Tibial artery (tissue), 4 donors: Measurements from ENCODE around the gene LRRTM4.
"Not testable (repeated sequence)": the region's sequence is repeated elsewhere in the genome, so short reads cannot be mapped to it uniquely, and the experiment has no call there.

Source experiments
- DNase-seq, 2 donors: peaks; one replicate each; pipeline ENCODE4 v3.0.0-alpha.2; 2019
- H3K27ac ChIP-seq, 2 donors: fragments of 200-600 bp; sonication (generic) in 1 of 2; 1 replicate in 1 of 2; 2 replicates in 1 of 2; pipeline ENCODE4 v1.5.1; 2018 to 2019; ENCODE audit warnings: mild to moderate bottlenecking in 1 of 2
- H3K27me3 ChIP-seq, 2 donors: fragments of 200-600 bp; sonication (generic) in 1 of 2; one replicate each; pipeline versions ENCODE4 v1.5.1 to v1.6.0; 2016 to 2019
- H3K36me3 ChIP-seq, 3 donors: fragments of 200-600 bp; sonication (generic) in 2 of 3; one replicate each; pipeline ENCODE4 v1.5.1; 2016 to 2019; ENCODE audit warnings: mild to moderate bottlenecking in 2 of 3
- H3K4me1 ChIP-seq, 4 donors: fragments of 200-600 bp; sonication (generic) in 2 of 4; 1 replicate in 3 of 4; 2 replicates in 1 of 4; pipeline ENCODE4 v1.5.1; 2016 to 2019
- H3K4me3 ChIP-seq, 2 donors: fragments of 200-600 bp; sonication (generic) in 1 of 2; 1 replicate in 1 of 2; 2 replicates in 1 of 2; pipeline ENCODE4 v1.5.1; 2018 to 2019; ENCODE audit warnings: mild to moderate bottlenecking in 2 of 2
- H3K9me3 ChIP-seq, 3 donors: fragments of 200-600 bp; sonication (generic) in 1 of 3; one replicate each; pipeline ENCODE4 v1.5.1; 2016 to 2019
- intact Hi-C: fragments of 100-400 bp; cut with DNase I; formaldehyde crosslinking; loops from one replicate; pipeline ENCODE4 v1.15.0; 2023; ENCODE audit warnings: low total_unique reads
- TF ChIP-seq, protein P1 (sequence below), 2 experiments: fragments of 200-600 bp in 1 of 2; fragments of 450-650 bp in 1 of 2; IDR thresholded peaks; one replicate each; pipeline ENCODE4 v1.5.1; 2017 to 2019; ENCODE audit warnings: antibody characterized with exemption in 2 of 2, mild to moderate bottlenecking in 1 of 2, moderate library complexity in 1 of 2

Gene LRRTM4

GRCh38 chr2:77095096-77095495, 427.1 kb downstream of the LRRTM4 start:
- intact Hi-C loops, result no loop called here
- Histone ChIP-seq H3K27me3 (peaks cover 0 to 3% of the 10 kb centered on the region in 2 donors), H3K9me3 (no peaks in the 10 kb centered on the region), H3K27ac (no peak overlapping the region), H3K4me1 (no peaks in the 10 kb centered on the region), H3K36me3 (no peaks in the 10 kb centered on the region), H3K4me3 (no peak overlapping the region)
- TF ChIP-seq, protein P1, sequence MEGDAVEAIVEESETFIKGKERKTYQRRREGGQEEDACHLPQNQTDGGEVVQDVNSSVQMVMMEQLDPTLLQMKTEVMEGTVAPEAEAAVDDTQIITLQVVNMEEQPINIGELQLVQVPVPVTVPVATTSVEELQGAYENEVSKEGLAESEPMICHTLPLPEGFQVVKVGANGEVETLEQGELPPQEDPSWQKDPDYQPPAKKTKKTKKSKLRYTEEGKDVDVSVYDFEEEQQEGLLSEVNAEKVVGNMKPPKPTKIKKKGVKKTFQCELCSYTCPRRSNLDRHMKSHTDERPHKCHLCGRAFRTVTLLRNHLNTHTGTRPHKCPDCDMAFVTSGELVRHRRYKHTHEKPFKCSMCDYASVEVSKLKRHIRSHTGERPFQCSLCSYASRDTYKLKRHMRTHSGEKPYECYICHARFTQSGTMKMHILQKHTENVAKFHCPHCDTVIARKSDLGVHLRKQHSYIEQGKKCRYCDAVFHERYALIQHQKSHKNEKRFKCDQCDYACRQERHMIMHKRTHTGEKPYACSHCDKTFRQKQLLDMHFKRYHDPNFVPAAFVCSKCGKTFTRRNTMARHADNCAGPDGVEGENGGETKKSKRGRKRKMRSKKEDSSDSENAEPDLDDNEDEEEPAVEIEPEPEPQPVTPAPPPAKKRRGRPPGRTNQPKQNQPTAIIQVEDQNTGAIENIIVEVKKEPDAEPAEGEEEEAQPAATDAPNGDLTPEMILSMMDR (IDR thresholded peaks at IDR 0.05), result no peak
- DNase-seq, result no peak

- H3K9me3 ChIP-seq, H3K4me3 ChIP-seq, H3K4me1 ChIP-seq, DNase-seq, H3K27me3 ChIP-seq, H3K36me3 ChIP-seq, H3K27ac ChIP-seq, intact Hi-C loops: not testable (repeated sequence)
Measured at GRCh38 chr2:77088424-77088823, 433.8 kb downstream of the LRRTM4 start.

GRCh38 chr2:77087987-77088414, 434.2 kb downstream of the LRRTM4 start:
- peaks cover 0 to 3% of the 10 kb centered on the region in 2 donors for H3K27me3 ChIP-seq
- H3K9me3 ChIP-seq, result no peaks in the 10 kb centered on the region
- no peak overlapping the region for H3K27ac ChIP-seq
- no peaks in the 10 kb centered on the region for H3K4me1 ChIP-seq
- no peak for DNase-seq
- TF ChIP-seq, protein P1 (IDR thresholded peaks at IDR 0.05), result no peak
- H3K4me3 ChIP-seq, result no peak overlapping the region
- no peaks in the 10 kb centered on the region for H3K36me3 ChIP-seq
- intact Hi-C loops, result no loop called here

GRCh38 chr2:77086478-77086877, 435.7 kb downstream of the LRRTM4 start:
- DNase-seq, result no peak
- intact Hi-C loops, result no loop called here
- no peak overlapping the region for H3K4me3 ChIP-seq
- TF ChIP-seq, protein P1 (IDR thresholded peaks at IDR 0.05), result no peak
- peaks cover 0 to 3% of the 10 kb centered on the region in 2 donors for H3K27me3 ChIP-seq
- no peaks in the 10 kb centered on the region for H3K4me1 ChIP-seq
- no peaks in the 10 kb centered on the region for H3K36me3 ChIP-seq
- H3K27ac ChIP-seq, result no peak overlapping the region
- no peaks in the 10 kb centered on the region for H3K9me3 ChIP-seq

- intact Hi-C loops, result no loop called here
- TF ChIP-seq, protein P1 (IDR thresholded peaks at IDR 0.05), result no peak
- Histone ChIP-seq H3K4me1 (no peaks in the 10 kb centered on the region), H3K36me3 (no peaks in the 10 kb centered on the region), H3K27ac (no peak overlapping the region), H3K4me3 (no peak overlapping the region), H3K9me3 (no peaks in the 10 kb centered on the region), H3K27me3 (peaks cover 0 to 3% of the 10 kb centered on the region in 2 donors)
- no peak for DNase-seq
Measured at GRCh38 chr2:77086051-77086450, 436.1 kb downstream of the LRRTM4 start.

DNA sequence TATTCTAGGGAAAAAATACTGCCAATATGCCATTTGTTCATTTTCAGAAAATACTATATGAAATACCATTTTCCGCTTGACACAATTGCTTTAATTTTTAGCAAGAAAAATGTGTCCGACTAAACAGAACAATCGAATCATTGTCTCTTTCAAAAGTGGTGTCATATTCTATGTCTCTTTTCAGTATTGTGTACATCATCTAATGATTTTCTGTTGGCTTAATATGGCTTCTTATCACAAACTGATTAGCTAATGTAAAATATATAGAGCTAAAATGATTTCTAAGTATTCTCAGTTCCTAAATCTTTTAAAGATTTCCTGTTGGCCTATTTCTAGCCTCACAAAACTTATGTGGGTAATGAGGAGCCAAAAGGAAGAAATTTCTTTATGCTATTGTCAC, 436.6 kb downstream of the LRRTM4 start:
- no peak overlapping the region for H3K27ac ChIP-seq
- peaks cover 0 to 1% of the 10 kb centered on the region in 2 donors for H3K27me3 ChIP-seq
- H3K4me3 ChIP-seq, result no peak overlapping the region
- H3K4me1 ChIP-seq, result no peaks in the 10 kb centered on the region
- no peaks in the 10 kb centered on the region for H3K36me3 ChIP-seq
- DNase-seq, result no peak
- H3K9me3 ChIP-seq, result no peaks in the 10 kb centered on the region
- TF ChIP-seq, protein P1 (IDR thresholded peaks at IDR 0.05), result no peak
- intact Hi-C loops, result no loop called here
